AG10803 (cell line): Measurements from ENCODE around the gene MAP4.
"Not testable (repeated sequence)": the region's sequence is repeated elsewhere in the genome, so short reads cannot be mapped to it uniquely, and the experiment has no call there.

Experiments used
- DNase-seq: peaks from one replicate; pipeline ENCODE4 v3.0.0; 2010; ENCODE audit warnings: low read depth
- H3K4me3 ChIP-seq: 2 replicates; pipeline ENCODE4 v1.5.1; 2011; ENCODE audit warnings: mild to moderate bottlenecking, low read length, control low read depth
- CTCF ChIP-seq: conservative IDR thresholded peaks from 2 replicates; pipeline ENCODE4 v1.5.1; 2011; ENCODE audit warnings: mild to moderate bottlenecking, low read length, control low read depth, inconsistent platforms

The MAP4 gene

GRCh38 chr3:47890126-47890827, 125.9 kb downstream of the MAP4 start:
- no peak overlapping the region for H3K4me3 ChIP-seq
- TF ChIP-seq CTCF, result no peak
- no peak for DNase-seq

- no peak overlapping the region for H3K4me3 ChIP-seq
- no peak for DNase-seq
- no peak for TF ChIP-seq CTCF
Measured at GRCh38 chr3:47888986-47889757, 127.0 kb downstream of the MAP4 start.

- DNase-seq, H3K4me3 ChIP-seq: not testable (repeated sequence)
Measured at GRCh38 chr3:47887991-47888390, 128.2 kb downstream of the MAP4 start.

- DNase-seq, result no peak
- TF ChIP-seq CTCF, result no peak
- no peak overlapping the region for H3K4me3 ChIP-seq
Measured at GRCh38 chr3:47885168-47885567, 131.0 kb downstream of the MAP4 start.

- H3K4me3 ChIP-seq, result no peak overlapping the region
- no peak for TF ChIP-seq CTCF
- DNase-seq, result no peak
Measured at GRCh38 chr3:47884603-47885002, 131.6 kb downstream of the MAP4 start.

- no peak for TF ChIP-seq CTCF
- no peak overlapping the region for H3K4me3 ChIP-seq
- no peak for DNase-seq
Measured at GRCh38 chr3:47882338-47882737, 133.9 kb downstream of the MAP4 start.

- no peak for TF ChIP-seq CTCF
- no peak for DNase-seq
- H3K4me3 ChIP-seq, result no peak overlapping the region
Measured at GRCh38 chr3:47877719-47878118, 138.5 kb downstream of the MAP4 start.
